ENCODE results near the gene NT5M. TPM values are rescaled to one million over a fixed set of nuclear protein-coding genes. Genes with fewer than 3 reads are reported as not detected.

The NT5M gene
- total RNA-seq, 3 donors from 2014 or later = 1.7 to 4.5 (median 2.2) TPM

- no peak for ATAC-seq
- Histone ChIP-seq H3K9me3 (no peaks in the 10 kb centered on the region), H3K4me3 (no peak overlapping the region), H3K4me1 (ENCODE audit: low read depth) (no peaks in the 10 kb centered on the region), H3K36me3 (ENCODE audit: low read depth) (no peaks in the 10 kb centered on the region)
- intact Hi-C loops (cut with DNase I, micrococcal nuclease) = no loop called here
- DNase-seq = no peak
- TF ChIP-seq CTCF (IDR thresholded peaks at IDR 0.05) = no peak
These were observed 17.2 kb downstream of the NT5M start for GRCh38 chr17:17320188-17320910.

- intact Hi-C loops (cut with DNase I, micrococcal nuclease) = no loop called here
- TF ChIP-seq CTCF (IDR thresholded peaks at IDR 0.05) = no peak
- Histone ChIP-seq H3K36me3 (ENCODE audit: low read depth) (no peaks in the 10 kb centered on the region), H3K9me3 (no peaks in the 10 kb centered on the region), H3K4me1 (ENCODE audit: low read depth) (no peaks in the 10 kb centered on the region), H3K4me3 (no peak overlapping the region)
- no peak for ATAC-seq
- DNase-seq = peak in 1 of 3 donors; percentile 25
These were observed 17.7 kb downstream of the NT5M start for GRCh38 chr17:17320911-17321220.

GRCh38 chr17:17321356-17322025 lies 18.3 kb downstream of the NT5M start:
- Histone ChIP-seq H3K4me1 (ENCODE audit: low read depth) (no peaks in the 10 kb centered on the region), H3K36me3 (ENCODE audit: low read depth) (no peaks in the 10 kb centered on the region), H3K4me3 (no peak overlapping the region), H3K9me3 (no peaks in the 10 kb centered on the region)
- DNase-seq = peak in 1 of 3 donors; percentile 29
- no peak for TF ChIP-seq CTCF (IDR thresholded peaks at IDR 0.05)
- ATAC-seq = no peak
- intact Hi-C loops (cut with DNase I, micrococcal nuclease) = no loop called here

- H3K36me3 ChIP-seq (ENCODE audit: low read depth) = no peaks in the 10 kb centered on the region
- H3K9me3 ChIP-seq = no peaks in the 10 kb centered on the region
- peak in 1 of 3 donors; percentile 13 for DNase-seq
- no peaks in the 10 kb centered on the region for H3K4me1 ChIP-seq (ENCODE audit: low read depth)
- intact Hi-C loops (cut with DNase I, micrococcal nuclease) = no loop called here
- TF ChIP-seq CTCF (IDR thresholded peaks at IDR 0.05) = no peak
- no peak overlapping the region for H3K4me3 ChIP-seq
- ATAC-seq = no peak
These were observed 19.6 kb downstream of the NT5M start for GRCh38 chr17:17322516-17323510.

GRCh38 chr17:17324616-17325015 lies 21.4 kb downstream of the NT5M start:
- H3K4me3 ChIP-seq = no peak overlapping the region
- TF ChIP-seq CTCF (IDR thresholded peaks at IDR 0.05) = no peak
- no peaks in the 10 kb centered on the region for H3K4me1 ChIP-seq (ENCODE audit: low read depth)
- ATAC-seq (no peak), DNase-seq (peak in 1 of 3 donors; percentile 38)
- H3K9me3 ChIP-seq = no peaks in the 10 kb centered on the region
- intact Hi-C loops (cut with DNase I, micrococcal nuclease) = no loop called here
- no peaks in the 10 kb centered on the region for H3K36me3 ChIP-seq (ENCODE audit: low read depth)

Data from mucosa of descending colon (tissue), 3 donors.